PFSK-1 (cell line): ENCODE measurements around the gene SCAMP3.

Experiments
- FOXP2 ChIP-seq: optimal IDR thresholded peaks from 2 replicates; pipeline ENCODE3; 2011; ENCODE audit warnings: borderline replicate concordance, control low read depth, inconsistent platforms; ENCODE audit not compliant: insufficient read depth; ENCODE audit errors: extremely low read length, extremely low read depth
- POLR2AphosphoS5 ChIP-seq: IDR thresholded peaks from 2 replicates; pipeline ENCODE4 v1.6.1; 2012; ENCODE audit warnings: low read depth, mild to moderate bottlenecking, control low read depth, low read length, moderate library complexity
- SIN3A ChIP-seq: IDR thresholded peaks from 2 replicates; pipeline ENCODE4 v1.6.1; 2012; ENCODE audit warnings: mild to moderate bottlenecking, low read length, moderate library complexity, borderline replicate concordance; ENCODE audit not compliant: insufficient read depth
- TAF1 ChIP-seq: IDR thresholded peaks from 2 replicates; pipeline ENCODE4 v1.6.1; 2012; ENCODE audit warnings: low read length, control low read depth, borderline replicate concordance; ENCODE audit not compliant: insufficient read depth
- TF ChIP-seq, protein P1 (sequence below), 2 experiments: IDR thresholded peaks; 2 replicates each; pipeline versions ENCODE4 v1.6.1 to v1.8.0; 2011 to 2012; ENCODE audit warnings: low read depth in 2 of 2, low read length in 2 of 2, control low read depth in 1 of 2, inconsistent platforms in 1 of 2, mild to moderate bottlenecking in 1 of 2, moderate library complexity in 1 of 2; ENCODE audit not compliant: insufficient read depth in 1 of 2

Gene SCAMP3

DNA sequence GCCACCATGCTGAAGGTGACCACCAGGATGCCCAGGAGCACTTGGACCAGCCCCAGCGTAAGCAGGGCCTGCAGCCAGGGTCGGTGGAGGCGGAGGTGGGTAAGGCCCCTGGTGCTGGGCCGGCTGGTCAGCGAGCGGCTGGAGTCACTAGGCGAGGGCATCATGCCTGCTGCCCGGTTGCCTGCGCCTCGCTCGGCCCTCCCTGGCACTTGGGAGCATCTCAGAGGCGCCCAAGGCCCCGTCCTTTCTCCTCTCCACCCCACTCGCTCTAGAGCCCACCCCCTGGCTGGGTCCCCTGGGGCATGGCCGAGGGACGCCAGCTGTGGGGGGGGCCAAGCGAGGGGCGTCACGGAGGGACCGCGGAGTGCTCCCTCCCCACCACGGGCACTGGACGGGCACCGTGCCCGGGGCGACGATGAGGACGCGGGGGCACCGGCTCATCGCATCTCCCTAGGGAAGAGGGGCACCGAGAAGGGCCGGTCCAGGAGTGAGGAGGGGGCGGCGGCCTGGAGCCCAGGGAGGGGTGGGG lies 7.4 kb downstream of the SCAMP3 start:
- TF ChIP-seq TAF1, result no peak
- TF ChIP-seq, protein P1, sequence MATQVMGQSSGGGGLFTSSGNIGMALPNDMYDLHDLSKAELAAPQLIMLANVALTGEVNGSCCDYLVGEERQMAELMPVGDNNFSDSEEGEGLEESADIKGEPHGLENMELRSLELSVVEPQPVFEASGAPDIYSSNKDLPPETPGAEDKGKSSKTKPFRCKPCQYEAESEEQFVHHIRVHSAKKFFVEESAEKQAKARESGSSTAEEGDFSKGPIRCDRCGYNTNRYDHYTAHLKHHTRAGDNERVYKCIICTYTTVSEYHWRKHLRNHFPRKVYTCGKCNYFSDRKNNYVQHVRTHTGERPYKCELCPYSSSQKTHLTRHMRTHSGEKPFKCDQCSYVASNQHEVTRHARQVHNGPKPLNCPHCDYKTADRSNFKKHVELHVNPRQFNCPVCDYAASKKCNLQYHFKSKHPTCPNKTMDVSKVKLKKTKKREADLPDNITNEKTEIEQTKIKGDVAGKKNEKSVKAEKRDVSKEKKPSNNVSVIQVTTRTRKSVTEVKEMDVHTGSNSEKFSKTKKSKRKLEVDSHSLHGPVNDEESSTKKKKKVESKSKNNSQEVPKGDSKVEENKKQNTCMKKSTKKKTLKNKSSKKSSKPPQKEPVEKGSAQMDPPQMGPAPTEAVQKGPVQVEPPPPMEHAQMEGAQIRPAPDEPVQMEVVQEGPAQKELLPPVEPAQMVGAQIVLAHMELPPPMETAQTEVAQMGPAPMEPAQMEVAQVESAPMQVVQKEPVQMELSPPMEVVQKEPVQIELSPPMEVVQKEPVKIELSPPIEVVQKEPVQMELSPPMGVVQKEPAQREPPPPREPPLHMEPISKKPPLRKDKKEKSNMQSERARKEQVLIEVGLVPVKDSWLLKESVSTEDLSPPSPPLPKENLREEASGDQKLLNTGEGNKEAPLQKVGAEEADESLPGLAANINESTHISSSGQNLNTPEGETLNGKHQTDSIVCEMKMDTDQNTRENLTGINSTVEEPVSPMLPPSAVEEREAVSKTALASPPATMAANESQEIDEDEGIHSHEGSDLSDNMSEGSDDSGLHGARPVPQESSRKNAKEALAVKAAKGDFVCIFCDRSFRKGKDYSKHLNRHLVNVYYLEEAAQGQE (IDR thresholded peaks at IDR 0.05; ENCODE audit: insufficient read depth in 1 of 2, low read depth in 2 of 2, low read length in 2 of 2), result no peak
- no peak for TF ChIP-seq SIN3A
- TF ChIP-seq FOXP2, result no peak

DNA sequence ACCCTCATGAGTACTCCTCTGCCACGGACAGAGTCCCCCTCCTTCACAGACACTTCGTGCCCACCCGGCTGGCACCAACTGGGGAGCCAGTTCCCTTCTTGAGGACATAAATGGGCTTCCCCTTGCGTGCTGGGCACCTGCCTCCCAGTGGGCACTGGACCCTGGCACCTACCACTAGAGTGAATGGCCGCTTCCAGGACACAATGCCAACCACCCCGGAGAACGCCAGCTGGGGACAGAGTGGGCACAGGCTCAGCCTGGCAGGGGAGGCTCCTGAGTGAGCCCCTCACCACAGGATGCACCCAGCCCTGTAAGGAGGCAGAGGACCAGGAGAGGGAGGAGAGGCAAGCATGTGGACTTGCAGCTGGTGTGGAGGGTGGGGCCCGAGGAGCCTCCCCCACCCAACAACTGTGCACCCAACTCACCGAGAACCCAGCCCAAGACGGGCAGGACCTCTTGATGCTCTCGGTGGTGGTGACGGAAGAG lies 7.9 kb downstream of the SCAMP3 start:
- TF ChIP-seq FOXP2 (no peak), TAF1 (no peak)
- TF ChIP-seq, protein P1 (IDR thresholded peaks at IDR 0.05; ENCODE audit: insufficient read depth in 1 of 2, low read depth in 2 of 2, low read length in 2 of 2), result no peak

DNA sequence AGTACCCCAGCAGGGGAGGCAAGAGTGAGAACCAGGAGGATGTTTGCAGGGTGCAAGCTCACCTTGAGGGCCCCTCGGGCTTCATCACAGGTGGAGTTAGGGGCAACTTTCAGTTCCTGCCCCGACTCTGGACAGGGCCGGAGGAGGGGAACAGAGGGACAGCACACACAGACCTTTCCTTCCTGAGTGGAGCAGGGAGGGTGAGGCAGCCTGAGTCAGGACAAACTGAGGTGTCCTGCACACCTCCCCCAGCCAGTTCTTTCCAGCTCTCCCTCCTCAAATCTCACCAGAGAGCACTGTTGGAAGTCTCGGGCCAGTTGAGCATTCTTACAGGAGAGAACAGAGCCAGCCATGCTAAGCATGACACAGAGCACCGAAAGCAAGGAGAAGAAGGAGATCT lies 8.4 kb downstream of the SCAMP3 start:
- TF ChIP-seq TAF1 (no peak), FOXP2 (no peak), SIN3A (no peak), POLR2AphosphoS5 (no peak)
- TF ChIP-seq, protein P1 (IDR thresholded peaks at IDR 0.05; ENCODE audit: insufficient read depth in 1 of 2, low read depth in 2 of 2, low read length in 2 of 2), result no peak

DNA sequence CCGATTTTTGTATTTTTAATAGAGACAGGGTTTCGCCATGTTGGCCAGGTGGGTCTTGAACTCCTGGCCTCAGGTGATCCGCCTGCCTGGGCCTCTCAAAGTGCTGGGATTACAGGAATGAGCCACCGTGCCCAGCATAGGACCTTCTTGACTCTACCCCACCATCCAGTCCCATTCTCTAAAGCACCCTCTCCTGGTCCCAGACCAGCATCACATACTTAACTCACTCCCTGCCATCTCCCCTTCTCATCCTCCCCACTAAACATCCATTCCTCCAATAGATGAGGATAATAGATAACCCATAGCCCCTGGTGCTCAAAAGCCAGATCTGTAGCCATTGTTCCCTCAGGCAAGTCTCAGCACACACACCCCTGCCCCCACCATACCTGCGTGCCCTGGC lies 9.0 kb downstream of the SCAMP3 start:
- TF ChIP-seq SIN3A (no peak), TAF1 (no peak), FOXP2 (no peak), POLR2AphosphoS5 (no peak)
- TF ChIP-seq, protein P1 (IDR thresholded peaks at IDR 0.05; ENCODE audit: insufficient read depth in 1 of 2, low read depth in 2 of 2, low read length in 2 of 2), result no peak

DNA sequence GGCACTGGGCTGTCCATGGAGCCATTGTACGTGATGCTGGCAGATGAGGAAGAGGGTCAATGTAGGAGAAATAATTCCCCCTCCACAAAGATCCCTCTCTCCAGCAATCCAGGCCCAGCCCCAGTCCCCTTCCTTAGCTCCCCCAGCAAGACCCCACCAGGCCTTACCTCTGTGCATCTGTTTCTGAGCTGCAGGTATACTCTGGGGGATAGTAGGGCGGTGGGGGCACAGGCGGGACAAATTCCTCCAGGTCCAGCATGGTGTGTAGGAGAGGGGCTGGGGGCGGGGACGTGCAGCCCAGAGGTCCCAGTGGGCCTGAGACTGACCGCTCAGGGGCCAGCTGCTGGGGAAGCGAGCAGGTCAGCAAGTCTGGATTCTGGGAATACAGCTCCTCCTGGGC lies 10.6 kb downstream of the SCAMP3 start:
- TF ChIP-seq SIN3A (no peak), POLR2AphosphoS5 (no peak), TAF1 (no peak), FOXP2 (no peak)
- TF ChIP-seq, protein P1 (IDR thresholded peaks at IDR 0.05; ENCODE audit: insufficient read depth in 1 of 2, low read depth in 2 of 2, low read length in 2 of 2), result no peak
